ENCODE data around the gene BHLHE23.

BHLHE23 gene

GRCh38 chr20:62993856-62994494 lies 12.8 kb downstream of the BHLHE23 start:
- Histone ChIP-seq H3K9ac (ENCODE audit: low read depth, low read length) (no peak overlapping the region), H3K9me3 (replicated peaks; ENCODE audit: low read length) (no peaks in the 10 kb centered on the region), H3K27me3 (ENCODE audit: control insufficient read depth, insufficient read depth, low read length) (peaks cover 79% of the 10 kb centered on the region), H3K36me3 (ENCODE audit: insufficient read depth, low read length) (no peaks in the 10 kb centered on the region), H3K4me2 (ENCODE audit: low read length) (no peak overlapping the region), H3K4me3 (ENCODE audit: low read length) (no peak overlapping the region), H3K4me1 (ENCODE audit: control insufficient read depth, insufficient read depth, low read length) (no peaks in the 10 kb centered on the region)

GRCh38 chr20:62991863-62992262 lies 14.9 kb downstream of the BHLHE23 start:
- Histone ChIP-seq H3K27me3 (ENCODE audit: control insufficient read depth, insufficient read depth, low read length) (peaks cover 72% of the 10 kb centered on the region), H3K4me1 (ENCODE audit: control insufficient read depth, insufficient read depth, low read length) (no peaks in the 10 kb centered on the region), H3K9ac (ENCODE audit: low read depth, low read length) (no peak overlapping the region), H3K36me3 (ENCODE audit: insufficient read depth, low read length) (no peaks in the 10 kb centered on the region), H3K4me3 (ENCODE audit: low read length) (no peak overlapping the region), H3K9me3 (replicated peaks; ENCODE audit: low read length) (no peaks in the 10 kb centered on the region), H3K4me2 (ENCODE audit: low read length) (no peak overlapping the region)

GRCh38 chr20:62991196-62991807 lies 15.5 kb downstream of the BHLHE23 start:
- Histone ChIP-seq H3K9ac (ENCODE audit: low read depth, low read length) (no peak overlapping the region), H3K4me3 (ENCODE audit: low read length) (no peak overlapping the region), H3K4me2 (ENCODE audit: low read length) (no peak overlapping the region), H3K9me3 (replicated peaks; ENCODE audit: low read length) (no peaks in the 10 kb centered on the region), H3K4me1 (ENCODE audit: control insufficient read depth, insufficient read depth, low read length) (no peaks in the 10 kb centered on the region), H3K36me3 (ENCODE audit: insufficient read depth, low read length) (no peaks in the 10 kb centered on the region), H3K27me3 (ENCODE audit: control insufficient read depth, insufficient read depth, low read length) (peaks cover 70% of the 10 kb centered on the region)

- H3K27me3 ChIP-seq (ENCODE audit: control insufficient read depth, insufficient read depth, low read length), result peaks cover 71% of the 10 kb centered on the region
- H3K4me2 ChIP-seq (ENCODE audit: low read length), result no peak overlapping the region
- H3K36me3 ChIP-seq (ENCODE audit: insufficient read depth, low read length), result no peaks in the 10 kb centered on the region
- H3K4me1 ChIP-seq (ENCODE audit: control insufficient read depth, insufficient read depth, low read length), result no peaks in the 10 kb centered on the region
- no peak overlapping the region for H3K4me3 ChIP-seq (ENCODE audit: low read length)
- no peak overlapping the region for H3K9ac ChIP-seq (ENCODE audit: low read depth, low read length)
- H3K9me3 ChIP-seq (replicated peaks; ENCODE audit: low read length), result no peaks in the 10 kb centered on the region
These were observed 16.4 kb downstream of the BHLHE23 start for GRCh38 chr20:62990306-62990825.

GRCh38 chr20:62989201-62989601 lies 17.6 kb downstream of the BHLHE23 start:
- no peaks in the 10 kb centered on the region for H3K36me3 ChIP-seq (ENCODE audit: insufficient read depth, low read length)
- H3K27me3 ChIP-seq (ENCODE audit: control insufficient read depth, insufficient read depth, low read length), result peaks cover 69% of the 10 kb centered on the region
- H3K9ac ChIP-seq (ENCODE audit: low read depth, low read length), result no peak overlapping the region
- H3K4me3 ChIP-seq (ENCODE audit: low read length), result peak overlapping the region; percentile 48
- no peaks in the 10 kb centered on the region for H3K4me1 ChIP-seq (ENCODE audit: control insufficient read depth, insufficient read depth, low read length)
- H3K4me2 ChIP-seq (ENCODE audit: low read length), result peak overlapping the region; percentile 85
- no peaks in the 10 kb centered on the region for H3K9me3 ChIP-seq (replicated peaks; ENCODE audit: low read length)

GRCh38 chr20:62987114-62987513 lies 19.6 kb downstream of the BHLHE23 start:
- H3K27me3 ChIP-seq (ENCODE audit: control insufficient read depth, insufficient read depth, low read length), result peaks cover 66% of the 10 kb centered on the region
- no peak overlapping the region for H3K4me2 ChIP-seq (ENCODE audit: low read length)
- no peak overlapping the region for H3K4me3 ChIP-seq (ENCODE audit: low read length)
- H3K9me3 ChIP-seq (replicated peaks; ENCODE audit: low read length), result no peaks in the 10 kb centered on the region
- no peaks in the 10 kb centered on the region for H3K4me1 ChIP-seq (ENCODE audit: control insufficient read depth, insufficient read depth, low read length)
- no peak overlapping the region for H3K9ac ChIP-seq (ENCODE audit: low read depth, low read length)
- no peaks in the 10 kb centered on the region for H3K36me3 ChIP-seq (ENCODE audit: insufficient read depth, low read length)

GRCh38 chr20:62986257-62986800 lies 20.4 kb downstream of the BHLHE23 start:
- Histone ChIP-seq H3K9ac (ENCODE audit: low read depth, low read length) (no peak overlapping the region), H3K4me2 (ENCODE audit: low read length) (no peak overlapping the region), H3K36me3 (ENCODE audit: insufficient read depth, low read length) (no peaks in the 10 kb centered on the region), H3K4me1 (ENCODE audit: control insufficient read depth, insufficient read depth, low read length) (no peaks in the 10 kb centered on the region), H3K9me3 (replicated peaks; ENCODE audit: low read length) (no peaks in the 10 kb centered on the region), H3K4me3 (ENCODE audit: low read length) (no peak overlapping the region), H3K27me3 (ENCODE audit: control insufficient read depth, insufficient read depth, low read length) (peaks cover 68% of the 10 kb centered on the region)

- H3K4me2 ChIP-seq (ENCODE audit: low read length), result no peak overlapping the region
- H3K4me3 ChIP-seq (ENCODE audit: low read length), result no peak overlapping the region
- no peaks in the 10 kb centered on the region for H3K9me3 ChIP-seq (replicated peaks; ENCODE audit: low read length)
- H3K4me1 ChIP-seq (ENCODE audit: control insufficient read depth, insufficient read depth, low read length), result no peaks in the 10 kb centered on the region
- H3K36me3 ChIP-seq (ENCODE audit: insufficient read depth, low read length), result no peaks in the 10 kb centered on the region
- peaks cover 66% of the 10 kb centered on the region for H3K27me3 ChIP-seq (ENCODE audit: control insufficient read depth, insufficient read depth, low read length)
- H3K9ac ChIP-seq (ENCODE audit: low read depth, low read length), result no peak overlapping the region
These were observed 21.4 kb downstream of the BHLHE23 start for GRCh38 chr20:62985444-62985778.

- Histone ChIP-seq H3K4me3 (ENCODE audit: low read length) (no peak overlapping the region), H3K27me3 (ENCODE audit: control insufficient read depth, insufficient read depth, low read length) (peaks cover 68% of the 10 kb centered on the region), H3K4me1 (ENCODE audit: control insufficient read depth, insufficient read depth, low read length) (no peaks in the 10 kb centered on the region), H3K9ac (ENCODE audit: low read depth, low read length) (no peak overlapping the region), H3K4me2 (ENCODE audit: low read length) (no peak overlapping the region), H3K9me3 (replicated peaks; ENCODE audit: low read length) (no peaks in the 10 kb centered on the region), H3K36me3 (ENCODE audit: insufficient read depth, low read length) (no peaks in the 10 kb centered on the region)
These were observed 21.9 kb downstream of the BHLHE23 start for GRCh38 chr20:62984666-62985443.

GRCh38 chr20:62983210-62983609 lies 23.6 kb downstream of the BHLHE23 start:
- Histone ChIP-seq H3K36me3 (ENCODE audit: insufficient read depth, low read length) (no peaks in the 10 kb centered on the region), H3K9me3 (replicated peaks; ENCODE audit: low read length) (no peaks in the 10 kb centered on the region), H3K4me3 (ENCODE audit: low read length) (no peak overlapping the region), H3K27me3 (ENCODE audit: control insufficient read depth, insufficient read depth, low read length) (peaks cover 73% of the 10 kb centered on the region), H3K9ac (ENCODE audit: low read depth, low read length) (no peak overlapping the region), H3K4me1 (ENCODE audit: control insufficient read depth, insufficient read depth, low read length) (no peaks in the 10 kb centered on the region), H3K4me2 (ENCODE audit: low read length) (no peak overlapping the region)

Measured in skeletal muscle satellite cell (primary cell).